ENCODE data around the gene SPART. TPM values are rescaled to one million over a fixed set of nuclear protein-coding genes. Genes with fewer than 3 reads are reported as not detected.
A peak's percentile ranks its signal among the peaks of the same experiment; 100 is the strongest.

SPART gene
- 15.0 and 23.3 TPM in 2 replicates for total RNA-seq (2014; rRNA removed)
- percentile 62 among the genes with signal in this experiment for Bru-seq, nascent RNA
- BruChase-seq, experiment 1, labeled RNA remaining after a 6-hour chase: percentile 66 among the genes with signal in this experiment
- BruChase-seq, experiment 2, labeled RNA remaining after a 2-hour chase: percentile 65 among the genes with signal in this experiment
- long read RNA-seq, full-length matches to known transcripts: 44 of 61 reads
- long read RNA-seq, partial matches to known transcripts: 5 of 61 reads
- long read RNA-seq, other reads (novel, unspliced or antisense): 12 of 61 reads

GRCh38 chr13:36346222-36347083, at the start of gene SPART:
Gene SPART (minus strand): TSS chr13:36346394. CDS start chr13:36335830, 10,564 bp downstream.
- DNase-seq (peak; percentile 83), ATAC-seq (peak; percentile 95)
- TF ChIP-seq EZH2phosphoT487 (IDR thresholded peaks at IDR 0.05; ENCODE audit: borderline replicate concordance, low read length) (no peak), CTCF (conservative IDR thresholded peaks at IDR 0.05; ENCODE audit: low read depth, low read length) (peak; percentile 84)
- Histone ChIP-seq H3K27ac (ENCODE audit: low read length) (peak within 1 kb of the TSS; percentile 40), H3F3A (ENCODE audit: low read length, unreplicated experiment) (no peaks in the 10 kb centered on the region), H3K9me2 (replicated peaks; ENCODE audit: low read length) (no peaks in the 10 kb centered on the region), H3K79me2 (ENCODE audit: low read length) (peaks cover 29% of the 10 kb centered on the region), H3K27me3 (ENCODE audit: low read length) (no peaks in the 10 kb centered on the region), H3K4me3 (ENCODE audit: low read length) (peak within 1 kb of the TSS; percentile 92), H3K9ac (ENCODE audit: low read length) (peak within 1 kb of the TSS; percentile 92), H4K20me1 (ENCODE audit: low read length) (no peaks in the 10 kb centered on the region), H2AFZ (ENCODE audit: low read length) (peak within 1 kb of the TSS; percentile 99), H3K4me1 (ENCODE audit: insufficient read depth, low read length) (no peaks in the 10 kb centered on the region), H3K9me3 (ENCODE audit: low read length) (no peaks in the 10 kb centered on the region), H3K36me3 (ENCODE audit: low read depth, low read length) (no peaks in the 10 kb centered on the region), H3K4me2 (ENCODE audit: low read length) (peak within 1 kb of the TSS; percentile 85)
- intact Hi-C loops (cut with micrococcal nuclease): loop anchor here (2.0 kb wide), 1 partner anchor 48 kb away; no protein-coding TSS in a partner anchor
- POLR2A ChIA-PET (ENCODE audit: unreplicated experiment): no interaction called here
- CTCF ChIA-PET: interaction anchor here (0.5 to 1.0 kb wide), 6 partner anchors 23 to 654 kb away, joined by 3 to 5 read pairs (median 4); no protein-coding TSS in a partner anchor
- no TSS peak for BruUV-seq (replicated peaks)

GRCh38 chr13:36395280-36395679, 49.1 kb upstream of the SPART start:
- H2AFZ ChIP-seq (ENCODE audit: low read length): no peak overlapping the region
- ChIA-PET CTCF (interaction anchor here (0.6 to 1.0 kb wide), 3 partner anchors 111 to 445 kb away, joined by 3 to 9 read pairs (median 4); no protein-coding TSS in a partner anchor), POLR2A (ENCODE audit: unreplicated experiment) (no interaction called here)
- no peaks in the 10 kb centered on the region for H3K27me3 ChIP-seq (ENCODE audit: low read length)
- BruUV-seq (replicated peaks): no TSS peak
- H3K36me3 ChIP-seq (ENCODE audit: low read depth, low read length): no peaks in the 10 kb centered on the region
- H3K4me2 ChIP-seq (ENCODE audit: low read length): no peak overlapping the region
- no peaks in the 10 kb centered on the region for H4K20me1 ChIP-seq (ENCODE audit: low read length)
- DNase-seq: peak; percentile 44
- intact Hi-C loops (cut with micrococcal nuclease): loop anchor here (1.0 to 5.0 kb wide), 3 partner anchors 48 to 418 kb away; partner anchors contain the start of gene SPART
- H3K9me2 ChIP-seq (replicated peaks; ENCODE audit: low read length): no peaks in the 10 kb centered on the region
- H3K4me1 ChIP-seq (ENCODE audit: insufficient read depth, low read length): no peaks in the 10 kb centered on the region
- no peak overlapping the region for H3K9ac ChIP-seq (ENCODE audit: low read length)
- peak; percentile 78 for ATAC-seq
- no peaks in the 10 kb centered on the region for H3K79me2 ChIP-seq (ENCODE audit: low read length)
- no peaks in the 10 kb centered on the region for H3K9me3 ChIP-seq (ENCODE audit: low read length)
- no peak overlapping the region for H3K4me3 ChIP-seq (ENCODE audit: low read length)
- TF ChIP-seq EZH2 (IDR thresholded peaks at IDR 0.05; ENCODE audit: low read length, unreplicated experiment) (no peak), CTCF (conservative IDR thresholded peaks at IDR 0.05; ENCODE audit: low read depth, low read length) (peak; percentile 51)
- H3F3A ChIP-seq (ENCODE audit: low read length, unreplicated experiment): no peaks in the 10 kb centered on the region
- no peak overlapping the region for H3K27ac ChIP-seq (ENCODE audit: low read length)

Measured in PC-3 (cell line).